Measurements from ENCODE around the gene HSPA9. TPM values are rescaled to one million over a fixed set of nuclear protein-coding genes. Genes with fewer than 3 reads are reported as not detected.

The HSPA9 gene
- total RNA-seq, 2 experiments from 2014 or later: 290 to 362 TPM

DNA sequence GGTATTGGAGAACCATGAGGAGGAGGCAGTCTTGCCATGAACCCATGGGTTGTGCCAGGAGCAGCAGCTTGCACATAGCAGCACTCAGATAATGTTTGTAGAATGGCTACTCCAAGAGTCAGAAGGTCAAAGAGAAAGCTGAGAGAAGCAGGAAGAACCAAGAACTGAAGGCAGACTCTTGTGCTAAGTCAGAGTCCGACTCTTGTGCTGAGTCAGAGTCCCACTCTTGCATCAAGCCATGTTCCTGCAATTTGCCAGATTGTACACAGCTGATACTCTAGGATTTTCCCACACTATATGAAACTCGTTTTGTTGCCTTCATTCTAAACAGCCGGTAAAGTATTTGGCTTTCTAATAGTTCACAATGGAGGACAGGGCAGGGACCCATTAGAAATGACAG is 26.2 kb upstream of the HSPA9 start:
- BruUV-seq (replicated peaks): no TSS peak
- Histone ChIP-seq H3K36me3 (ENCODE audit: insufficient read depth, low read length) (no peaks in the 10 kb centered on the region), H3K79me2 (ENCODE audit: insufficient read depth, low read depth, low read length) (no peaks in the 10 kb centered on the region), H4K20me1 (ENCODE audit: insufficient read depth, low read length) (no peaks in the 10 kb centered on the region), H3K27ac (ENCODE audit: low read depth, low read length, poor library complexity, severe bottlenecking) (no peak overlapping the region), H3K9me2 (ENCODE audit: insufficient read depth, low read length) (no peaks in the 10 kb centered on the region), H3K4me1 (ENCODE audit: insufficient read depth, low read length, poor library complexity, severe bottlenecking) (no peaks in the 10 kb centered on the region), H3K4me2 (ENCODE audit: low read length) (no peak overlapping the region), H3K4me3 (ENCODE audit: low read depth, low read length, poor library complexity, severe bottlenecking) (no peak overlapping the region), H3K9me3 (ENCODE audit: low read length) (no peaks in the 10 kb centered on the region), H2AFZ (ENCODE audit: low read length) (no peak overlapping the region)
- TF ChIP-seq, protein P1, sequence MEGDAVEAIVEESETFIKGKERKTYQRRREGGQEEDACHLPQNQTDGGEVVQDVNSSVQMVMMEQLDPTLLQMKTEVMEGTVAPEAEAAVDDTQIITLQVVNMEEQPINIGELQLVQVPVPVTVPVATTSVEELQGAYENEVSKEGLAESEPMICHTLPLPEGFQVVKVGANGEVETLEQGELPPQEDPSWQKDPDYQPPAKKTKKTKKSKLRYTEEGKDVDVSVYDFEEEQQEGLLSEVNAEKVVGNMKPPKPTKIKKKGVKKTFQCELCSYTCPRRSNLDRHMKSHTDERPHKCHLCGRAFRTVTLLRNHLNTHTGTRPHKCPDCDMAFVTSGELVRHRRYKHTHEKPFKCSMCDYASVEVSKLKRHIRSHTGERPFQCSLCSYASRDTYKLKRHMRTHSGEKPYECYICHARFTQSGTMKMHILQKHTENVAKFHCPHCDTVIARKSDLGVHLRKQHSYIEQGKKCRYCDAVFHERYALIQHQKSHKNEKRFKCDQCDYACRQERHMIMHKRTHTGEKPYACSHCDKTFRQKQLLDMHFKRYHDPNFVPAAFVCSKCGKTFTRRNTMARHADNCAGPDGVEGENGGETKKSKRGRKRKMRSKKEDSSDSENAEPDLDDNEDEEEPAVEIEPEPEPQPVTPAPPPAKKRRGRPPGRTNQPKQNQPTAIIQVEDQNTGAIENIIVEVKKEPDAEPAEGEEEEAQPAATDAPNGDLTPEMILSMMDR (conservative IDR thresholded peaks at IDR 0.05; ENCODE audit: low read length): no peak
- no peak for TF ChIP-seq EZH2phosphoT487 (IDR thresholded peaks at IDR 0.05; ENCODE audit: borderline replicate concordance, low read depth, low read length)
- intact Hi-C loops (cut with micrococcal nuclease; ENCODE audit: unreplicated experiment): no loop called here
- ChIA-PET POLR2A (no interaction called here), CTCF (ENCODE audit: unreplicated experiment) (no interaction called here)
- no peak for DNase-seq (ENCODE audit: low spot score)

DNA sequence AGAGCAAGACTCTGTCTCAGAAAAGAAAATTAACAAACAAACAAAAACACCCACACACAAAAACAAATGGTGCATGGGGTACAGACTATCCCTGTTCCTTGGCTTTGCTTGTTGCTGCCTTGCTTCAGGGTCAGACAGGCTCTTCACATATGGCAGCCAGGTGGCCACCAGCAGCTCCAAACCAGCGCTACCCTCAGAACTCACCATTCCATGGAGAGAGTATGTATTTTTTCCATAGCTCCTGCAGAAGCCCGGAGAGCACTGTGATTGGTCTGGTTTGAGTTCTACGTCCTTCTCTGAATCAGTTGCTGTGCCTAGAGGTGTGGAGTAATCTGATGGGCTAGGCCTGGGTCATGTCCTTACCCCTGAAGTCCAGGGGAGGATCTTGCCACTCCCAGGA is 25.2 kb upstream of the HSPA9 start:
- no peaks in the 10 kb centered on the region for H3K79me2 ChIP-seq (ENCODE audit: insufficient read depth, low read depth, low read length)
- H3K4me2 ChIP-seq (ENCODE audit: low read length): no peak overlapping the region
- ChIA-PET POLR2A (no interaction called here), CTCF (ENCODE audit: unreplicated experiment) (no interaction called here)
- no peak overlapping the region for H3K4me3 ChIP-seq (ENCODE audit: low read depth, low read length, poor library complexity, severe bottlenecking)
- no peak for DNase-seq (ENCODE audit: low spot score)
- TF ChIP-seq, protein P1 (conservative IDR thresholded peaks at IDR 0.05; ENCODE audit: low read length): no peak
- H4K20me1 ChIP-seq (ENCODE audit: insufficient read depth, low read length): no peaks in the 10 kb centered on the region
- no peaks in the 10 kb centered on the region for H3K9me3 ChIP-seq (ENCODE audit: low read length)
- intact Hi-C loops (cut with micrococcal nuclease; ENCODE audit: unreplicated experiment): no loop called here
- H3K9me2 ChIP-seq (ENCODE audit: insufficient read depth, low read length): no peaks in the 10 kb centered on the region
- H3K4me1 ChIP-seq (ENCODE audit: insufficient read depth, low read length, poor library complexity, severe bottlenecking): no peaks in the 10 kb centered on the region
- no peak overlapping the region for H2AFZ ChIP-seq (ENCODE audit: low read length)
- H3K36me3 ChIP-seq (ENCODE audit: insufficient read depth, low read length): no peaks in the 10 kb centered on the region
- no peak overlapping the region for H3K27ac ChIP-seq (ENCODE audit: low read depth, low read length, poor library complexity, severe bottlenecking)
- no TSS peak for BruUV-seq (replicated peaks)

DNA sequence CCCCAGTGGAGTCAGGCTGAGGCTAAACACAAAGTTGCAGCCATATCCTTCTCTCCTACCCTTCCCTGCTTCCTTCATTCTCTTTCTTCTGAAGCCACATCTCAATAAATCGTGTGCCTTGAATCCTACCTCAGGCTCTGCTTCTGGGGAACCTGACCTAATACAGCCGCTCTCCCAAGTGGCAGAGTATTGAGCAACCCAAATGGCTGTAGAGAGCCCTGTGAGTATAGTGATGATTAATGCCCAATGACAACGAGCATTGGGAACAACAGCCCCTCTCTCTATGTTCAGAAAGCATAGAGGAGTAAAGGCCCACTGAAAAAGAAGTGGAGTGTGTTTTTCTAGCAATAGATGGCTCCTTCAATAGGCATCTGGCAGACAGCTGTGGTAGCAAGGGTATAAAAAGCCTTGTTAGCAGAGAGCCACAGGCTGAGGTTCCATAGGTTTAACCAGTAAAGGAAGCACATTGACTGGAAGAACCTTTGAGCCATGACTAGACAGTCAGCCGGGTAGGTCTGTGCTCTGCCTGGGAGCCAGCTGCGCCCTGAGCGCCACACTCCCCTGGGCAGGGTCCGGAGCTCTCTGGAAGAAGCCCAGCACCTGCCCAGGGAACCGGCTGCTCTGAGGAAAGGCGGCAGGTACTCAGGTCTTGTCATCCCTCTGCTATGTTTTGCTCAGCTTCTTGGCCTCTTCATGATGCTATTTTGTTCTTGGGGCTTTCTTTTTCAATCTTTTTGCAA is 22.6 kb upstream of the HSPA9 start:
- Histone ChIP-seq H3K27ac (ENCODE audit: low read depth, low read length, poor library complexity, severe bottlenecking) (no peak overlapping the region), H3K79me2 (ENCODE audit: insufficient read depth, low read depth, low read length) (no peaks in the 10 kb centered on the region), H2AFZ (ENCODE audit: low read length) (no peak overlapping the region), H4K20me1 (ENCODE audit: insufficient read depth, low read length) (no peaks in the 10 kb centered on the region), H3K9me2 (ENCODE audit: insufficient read depth, low read length) (no peaks in the 10 kb centered on the region), H3K36me3 (ENCODE audit: insufficient read depth, low read length) (no peaks in the 10 kb centered on the region), H3K4me2 (ENCODE audit: low read length) (no peak overlapping the region), H3K4me3 (ENCODE audit: low read depth, low read length, poor library complexity, severe bottlenecking) (no peak overlapping the region), H3K9me3 (ENCODE audit: low read length) (no peaks in the 10 kb centered on the region), H3K4me1 (ENCODE audit: insufficient read depth, low read length, poor library complexity, severe bottlenecking) (no peaks in the 10 kb centered on the region)
- ChIA-PET POLR2A (interaction anchor here (0.6 kb wide), 1 partner anchor 17 kb away, joined by 6 read pairs; no protein-coding TSS in a partner anchor), CTCF (ENCODE audit: unreplicated experiment) (no interaction called here)
- no peak for DNase-seq (ENCODE audit: low spot score)
- BruUV-seq (replicated peaks): no TSS peak
- intact Hi-C loops (cut with micrococcal nuclease; ENCODE audit: unreplicated experiment): no loop called here
- TF ChIP-seq, protein P1 (conservative IDR thresholded peaks at IDR 0.05; ENCODE audit: low read length): no peak
- TF ChIP-seq EZH2phosphoT487 (IDR thresholded peaks at IDR 0.05; ENCODE audit: borderline replicate concordance, low read depth, low read length): no peak

Data from OCI-LY7 (cell line).